ENCODE results near the gene KCTD3. TPM values are rescaled to one million over a fixed set of nuclear protein-coding genes. Genes with fewer than 3 reads are reported as not detected.

The KCTD3 gene
- total RNA-seq, result 51.8 and 59.2 TPM in 2 replicates

DNA sequence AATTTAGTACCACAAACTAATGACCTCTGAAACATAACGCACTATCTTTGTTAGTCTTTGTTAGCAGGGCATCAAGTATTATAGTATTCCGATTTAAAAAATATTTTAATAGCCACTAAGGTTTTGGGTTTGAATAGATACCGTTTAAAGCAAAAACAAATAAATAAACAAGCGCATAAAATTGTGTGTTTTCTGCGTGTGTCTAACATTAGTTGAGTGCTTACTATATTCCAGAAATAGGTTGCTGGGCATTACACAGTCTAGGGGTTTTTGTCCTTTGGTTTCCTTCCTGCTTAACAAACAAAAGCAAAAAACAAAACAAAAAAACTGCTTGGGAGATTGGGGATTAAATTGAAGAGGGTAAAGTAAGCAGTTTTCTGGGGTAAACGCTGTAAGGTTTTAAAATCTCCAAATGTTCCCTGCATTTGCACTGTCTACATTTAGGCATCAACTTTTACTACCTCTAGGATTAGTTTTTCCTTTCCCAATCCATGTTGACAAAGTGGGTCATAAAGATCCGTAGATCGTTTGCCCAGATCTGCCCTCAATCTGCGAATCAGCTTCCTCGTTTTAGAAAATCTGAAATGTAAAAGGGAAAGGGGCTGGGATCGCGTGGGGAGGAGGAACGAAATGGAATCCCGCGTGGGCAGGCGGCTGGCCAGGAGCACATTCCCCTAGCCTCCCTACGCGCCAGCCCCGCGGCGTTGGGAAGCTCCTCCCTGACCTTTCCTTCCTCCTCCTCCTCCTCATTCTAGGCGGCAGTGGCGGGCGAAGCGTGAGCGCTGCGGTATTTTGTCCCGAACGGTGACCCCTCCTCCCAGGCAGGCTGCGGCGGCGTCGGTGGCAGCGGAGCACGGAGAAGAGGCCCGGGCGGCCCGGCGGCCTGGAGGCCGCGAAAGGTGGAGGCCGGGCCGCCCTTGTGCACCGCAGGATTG is at the start of gene KCTD3:
KCTD3 (plus strand) TSS at position 749 of the 935 bp plus-strand sequence. CDS start 382 bp downstream, outside the sequence.

Small RNAs within 50 kb of the gene (small RNA-seq; reads per million reads assigned to genes)
- gene RF00108, result not detected

All from subcutaneous preadipocyte (primary cell).